Right lobe of liver (tissue), 6 donors: ENCODE data around the gene TACR1. TPM values are rescaled to one million over a fixed set of nuclear protein-coding genes. Genes with fewer than 3 reads are reported as not detected.

Experiments used
- ATAC-seq, 4 donors: fragments of 200-7000 bp; cut with Tn5 transposase; one replicate each; pipeline ENCODE4 v1.9.1; 2020; ENCODE audit warnings: mild to moderate bottlenecking in 4 of 4, moderate library complexity in 4 of 4
- DNase-seq, 3 donors: peaks; one replicate each; pipeline ENCODE4 v3.0.0-alpha.2; 2020
- H3K27ac ChIP-seq, 3 donors: fragments of 200-600 bp; one replicate each; pipeline ENCODE4 v1.8.0; 2022
- H3K27me3 ChIP-seq, 2 donors: fragments of 200-600 bp; one replicate each; pipeline ENCODE4 v1.8.0; 2022
- H3K36me3 ChIP-seq, 4 donors: fragments of 200-600 bp; sonication (generic) in 1 of 4; one replicate each; pipeline versions ENCODE4 v1.5.1 to v1.8.0; 2017 to 2022; ENCODE audit warnings: control low read depth in 1 of 4
- H3K4me1 ChIP-seq, 4 donors: fragments of 200-600 bp; sonication (generic) in 1 of 4; one replicate each; pipeline versions ENCODE4 v1.5.1 to v1.8.0; 2017 to 2022; ENCODE audit warnings: control low read depth in 1 of 4
- H3K4me3 ChIP-seq, 3 donors: fragments of 200-600 bp; one replicate each; pipeline ENCODE4 v1.8.0; 2022
- H3K9me3 ChIP-seq, 4 donors: fragments of 200-600 bp; sonication (generic) in 1 of 4; one replicate each; pipeline versions ENCODE4 v1.5.1 to v1.8.0; 2017 to 2022; ENCODE audit warnings: control low read depth in 1 of 4
- CTCF ChIP-seq, 4 donors: fragments of 200-600 bp in 3 of 4; fragments of 450-650 bp in 1 of 4; IDR thresholded peaks; one replicate each; pipeline versions ENCODE4 v1.5.1 to v1.8.0; 2016 to 2022; ENCODE audit warnings: antibody characterized with exemption in 4 of 4, mild to moderate bottlenecking in 2 of 4
- POLR2A ChIP-seq: fragments of 450-650 bp; IDR thresholded peaks from one replicate; pipeline ENCODE4 v1.6.1; 2017; ENCODE audit warnings: antibody characterized with exemption, mild to moderate bottlenecking
- WGBS: methylation state at CpG from one replicate; pipeline ENCODE4 v1.1.6; 2018; ENCODE audit warnings: low coverage, low lambda C conversion rate; ENCODE audit not compliant: insufficient coverage; ENCODE audit errors: missing lambda C conversion rate; 5-methylcytosine and 5-hydroxymethylcytosine counted together
- intact Hi-C, 2 donors: fragments of 100-400 bp; cut with DNase I; formaldehyde crosslinking; loops; one replicate each; pipeline versions ENCODE4 v1.11.2 to v1.14.1; 2022
- total RNA-seq, 6 experiments: library from RNA; depleted of rRNA in 2 of 6; stranded (reverse); fragments of >200 nt in 2 of 6; fragmentation: NEBNext Ultra II Directional in 3 of 6; extraction: Animal tissue kit (Norgen Biotek cat#: 25700) in 3 of 6; gene quantifications; one replicate each; pipeline versions ENCODE4 v1.1.0 to v1.2.4, GENCODE V29; 2016 to 2023
- donor health status: DM: no; HTN: yes; CAD: no.
- donor health status: DM: no; HTN: no; CAD: no.
- donor health status: DM: no; HTN: no; CAD: no.
- donor health status: DM: no; HTN: yes; CAD: no.
- donor health status: DM: no; HTN: yes; CAD: no.

The TACR1 gene
- total RNA-seq, 6 experiments from 2014 or later, result not detected

GRCh38 chr2:75019790-75020189 is 179.5 kb downstream of the TACR1 start:
- intact Hi-C loops, result no loop called here
- no peak for ATAC-seq
- H3K36me3 ChIP-seq, result no peaks in the 10 kb centered on the region
- H3K9me3 ChIP-seq, result no peaks in the 10 kb centered on the region
- WGBS, result 73% methylated on average over 2 of the region's 2 CpGs
- no peak for DNase-seq
- no peak overlapping the region for H3K27ac ChIP-seq
- TF ChIP-seq POLR2A (no peak), CTCF (IDR thresholded peaks at IDR 0.05) (no peak)
- no peaks in the 10 kb centered on the region for H3K4me1 ChIP-seq
- no peaks in the 10 kb centered on the region for H3K27me3 ChIP-seq
- H3K4me3 ChIP-seq, result no peak overlapping the region

- intact Hi-C loops, result no loop called here
- TF ChIP-seq POLR2A, result no peak
- TF ChIP-seq CTCF (IDR thresholded peaks at IDR 0.05), result no peak
- Histone ChIP-seq H3K27me3 (no peaks in the 10 kb centered on the region), H3K27ac (no peak overlapping the region), H3K36me3 (no peaks in the 10 kb centered on the region), H3K4me1 (no peaks in the 10 kb centered on the region), H3K9me3 (no peaks in the 10 kb centered on the region), H3K4me3 (no peak overlapping the region)
- DNase-seq (no peak), ATAC-seq (peak in 2 of 4 donors; percentile 58 to 63)
- WGBS, result 82% methylated on average over 2 of the region's 2 CpGs
Observed at GRCh38 chr2:75018162-75018561, 181.2 kb downstream of the TACR1 start.

GRCh38 chr2:75012080-75012479 is 187.2 kb downstream of the TACR1 start:
- H3K27me3 ChIP-seq, result no peaks in the 10 kb centered on the region
- H3K27ac ChIP-seq, result no peak overlapping the region
- no peak for DNase-seq
- H3K9me3 ChIP-seq, result no peaks in the 10 kb centered on the region
- no peaks in the 10 kb centered on the region for H3K36me3 ChIP-seq
- WGBS, result 77% methylated on average over 8 of the region's 8 CpGs
- H3K4me3 ChIP-seq, result no peak overlapping the region
- ATAC-seq, result no peak
- H3K4me1 ChIP-seq, result no peaks in the 10 kb centered on the region
- TF ChIP-seq CTCF (IDR thresholded peaks at IDR 0.05), result no peak
- TF ChIP-seq POLR2A, result no peak
- intact Hi-C loops, result no loop called here

- Histone ChIP-seq H3K36me3 (no peaks in the 10 kb centered on the region), H3K4me1 (no peaks in the 10 kb centered on the region), H3K27ac (no peak overlapping the region), H3K4me3 (no peak overlapping the region), H3K9me3 (no peaks in the 10 kb centered on the region), H3K27me3 (no peaks in the 10 kb centered on the region)
- DNase-seq, result no peak
- no peak for ATAC-seq
- 100% methylated on average over 1 of the region's 1 CpG for WGBS
- intact Hi-C loops, result no loop called here
- TF ChIP-seq POLR2A, result no peak
- TF ChIP-seq CTCF (IDR thresholded peaks at IDR 0.05), result no peak
Observed at GRCh38 chr2:75010571-75010970, 188.7 kb downstream of the TACR1 start.

GRCh38 chr2:75007819-75008218 is 191.5 kb downstream of the TACR1 start:
- ATAC-seq (no peak), DNase-seq (no peak)
- TF ChIP-seq CTCF (IDR thresholded peaks at IDR 0.05) (no peak), POLR2A (no peak)
- no peaks in the 10 kb centered on the region for H3K27me3 ChIP-seq
- intact Hi-C loops, result no loop called here
- no peaks in the 10 kb centered on the region for H3K36me3 ChIP-seq
- H3K27ac ChIP-seq, result no peak overlapping the region
- H3K9me3 ChIP-seq, result no peaks in the 10 kb centered on the region
- WGBS, result 80% methylated on average over 3 of the region's 4 CpGs
- H3K4me1 ChIP-seq, result peaks cover 0 to 7% (median 0%) of the 10 kb centered on the region in 4 donors
- no peak overlapping the region for H3K4me3 ChIP-seq
